Spleen (tissue), 7 donors: Measurements from ENCODE around the gene KIF1A.

Experiments
- CTCF ChIP-seq, 11 experiments: fragments of 200-600 bp in 7 of 11; fragments of 450-650 bp in 4 of 11; sonication (generic) in 4 of 11; IDR thresholded peaks in 8 of 11; conservative IDR thresholded peaks in 3 of 11; 1 replicate in 7 of 11; 2 replicates in 4 of 11; pipeline versions ENCODE4 v1.4.0 to v1.8.0; 2016 to 2021; ENCODE audit warnings: antibody characterized with exemption in 11 of 11, inconsistent platforms in 4 of 11, mild to moderate bottlenecking in 1 of 11
- POLR2A ChIP-seq, 3 donors: fragments of 450-650 bp; IDR thresholded peaks; one replicate each; pipeline ENCODE4 v1.5.1; 2017; ENCODE audit warnings: antibody characterized with exemption in 3 of 3, mild to moderate bottlenecking in 1 of 3
- POLR2AphosphoS5 ChIP-seq, 3 donors: sonication (generic); formaldehyde crosslinking; IDR thresholded peaks; one replicate each; pipeline ENCODE4 v1.5.1; 2017; ENCODE audit warnings: antibody characterized with exemption in 3 of 3
- donor health status: DM: no; HTN: no; CAD: no; lungs with moderate emphysema.
- donor health status: DM: no; HTN: no; CAD: no.
- donor health status: DM: no; HTN: no; CAD: no.

- TF ChIP-seq CTCF (IDR thresholded peaks at IDR 0.05 in 8 of 11, conservative IDR thresholded peaks at IDR 0.05 in 3 of 11) (no peak), POLR2AphosphoS5 (IDR thresholded peaks at IDR 0.05) (no peak), POLR2A (IDR thresholded peaks at IDR 0.05) (no peak)
These were observed 92.6 kb downstream of the KIF1A start for GRCh38 chr2:240727439-240727838.
